Mucosa of rectum (tissue), 2 donors: ENCODE data around the gene ZCWPW1.
"Not testable (repeated sequence)": the region's sequence is repeated elsewhere in the genome, so short reads cannot be mapped to it uniquely, and the experiment has no call there.

Experiments
- H3K27ac ChIP-seq, 2 donors: one replicate each; pipeline ENCODE4 v1.7.0; 2013; ENCODE audit warnings: inconsistent platforms in 2 of 2, low read depth in 2 of 2, low read length in 2 of 2
- H3K27me3 ChIP-seq, 2 donors: one replicate each; pipeline ENCODE4 v1.7.0; 2013; ENCODE audit warnings: low read length in 2 of 2; ENCODE audit not compliant: control insufficient read depth in 2 of 2, insufficient read depth in 2 of 2
- H3K36me3 ChIP-seq, 2 donors: one replicate each; pipeline ENCODE4 v1.7.0; 2013; ENCODE audit warnings: low read length in 2 of 2; ENCODE audit not compliant: control insufficient read depth in 2 of 2, insufficient read depth in 2 of 2
- H3K4me1 ChIP-seq, 2 donors: one replicate each; pipeline ENCODE4 v1.7.0; 2013; ENCODE audit warnings: low read length in 2 of 2, mild to moderate bottlenecking in 1 of 2; ENCODE audit not compliant: control insufficient read depth in 2 of 2, insufficient read depth in 2 of 2
- H3K4me3 ChIP-seq, 2 donors: one replicate each; pipeline ENCODE4 v1.7.0; 2013; ENCODE audit warnings: low read length in 2 of 2
- H3K9ac ChIP-seq, 2 donors: one replicate each; pipeline ENCODE4 v1.7.0; 2013; ENCODE audit warnings: low read length in 2 of 2, low read depth in 1 of 2, mild to moderate bottlenecking in 1 of 2
- H3K9me3 ChIP-seq, 2 donors: one replicate each; pipeline ENCODE4 v1.7.0; 2013; ENCODE audit warnings: low read length in 2 of 2; ENCODE audit not compliant: control insufficient read depth in 2 of 2
- donor health status: healthy.
- donor health status: Normal muscosa, but diverticular disease.

ZCWPW1 gene

GRCh38 chr7:100439244-100439643 is 10.7 kb upstream of the ZCWPW1 start:
- not testable (repeated sequence) for H3K9me3 ChIP-seq, H3K9ac ChIP-seq, H3K27ac ChIP-seq, H3K27me3 ChIP-seq, H3K36me3 ChIP-seq, H3K4me3 ChIP-seq
- peaks cover 12% of the 10 kb centered on the region in 2 donors for H3K4me1 ChIP-seq

- not testable (repeated sequence) for H3K4me3 ChIP-seq, H3K36me3 ChIP-seq, H3K27me3 ChIP-seq, H3K27ac ChIP-seq, H3K9ac ChIP-seq, H3K9me3 ChIP-seq
- H3K4me1 ChIP-seq = peaks cover 11 to 12% of the 10 kb centered on the region in 2 donors
Observed at GRCh38 chr7:100438731-100439130, 10.2 kb upstream of the ZCWPW1 start.

- H3K27ac ChIP-seq = no peak overlapping the region
- no peak overlapping the region for H3K4me3 ChIP-seq
- no peak overlapping the region for H3K9ac ChIP-seq
Observed at GRCh38 chr7:100438172-100438571, 9.7 kb upstream of the ZCWPW1 start.

DNA sequence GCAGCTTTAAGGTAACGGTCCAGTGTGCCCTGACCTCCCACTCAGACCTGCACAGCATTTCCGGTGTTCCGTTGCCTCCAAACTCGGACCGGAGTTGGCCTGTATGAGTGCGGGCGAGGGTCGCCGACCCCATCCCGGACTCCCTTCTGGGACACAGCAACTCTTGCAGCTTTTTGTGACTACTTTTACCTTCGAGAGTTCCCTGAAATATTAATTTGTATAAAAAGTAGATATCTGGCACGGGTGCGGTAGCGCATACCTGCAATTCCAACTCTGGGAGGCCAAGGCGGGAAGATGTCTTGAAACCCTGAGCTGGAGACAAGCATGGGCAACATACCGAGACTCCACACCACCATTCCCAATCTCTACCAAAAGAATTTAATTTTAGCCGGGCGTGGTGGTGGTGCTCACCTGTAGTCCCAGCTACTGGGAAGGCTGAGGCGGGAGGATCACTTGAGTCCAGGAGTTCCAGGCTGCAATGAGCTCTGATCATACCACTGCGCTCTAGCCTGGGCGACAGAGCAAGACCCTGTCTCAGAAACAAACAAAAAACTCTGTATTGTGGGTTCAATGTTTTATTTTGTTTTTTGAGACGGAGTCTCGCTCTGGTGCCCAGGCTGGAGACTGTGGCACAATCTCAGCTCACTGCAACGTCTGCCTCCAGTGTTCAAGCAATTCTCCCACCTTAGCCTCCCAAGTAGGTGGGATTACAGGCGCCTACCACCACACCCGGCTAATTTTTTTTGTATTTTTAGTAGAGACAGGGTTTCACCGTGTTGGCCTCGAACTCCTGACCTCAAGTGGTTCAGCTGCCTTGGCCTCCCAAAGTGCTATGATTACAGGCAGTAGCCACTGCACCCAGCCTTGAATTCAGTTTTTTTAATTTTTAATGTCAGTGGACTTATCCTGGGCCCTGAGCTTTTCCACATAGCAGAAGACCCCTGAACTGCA is 8.9 kb upstream of the ZCWPW1 start:
- Histone ChIP-seq H3K36me3 (peaks cover 20 to 22% of the 10 kb centered on the region in 2 donors), H3K9me3 (no peaks in the 10 kb centered on the region), H3K9ac (no peak overlapping the region), H3K4me1 (peaks cover 11 to 13% of the 10 kb centered on the region in 2 donors), H3K4me3 (peak overlapping the region in 1 of 2 donors; percentile 13), H3K27ac (peak overlapping the region; percentile 97 to 98), H3K27me3 (no peaks in the 10 kb centered on the region)

More at GRCh38 chr7:100438172-100438571, 9.7 kb upstream of the ZCWPW1 start:
- Histone ChIP-seq H3K27me3 (no peaks in the 10 kb centered on the region), H3K4me1 (peaks cover 11 to 12% of the 10 kb centered on the region in 2 donors), H3K36me3 (peaks cover 14% of the 10 kb centered on the region in 2 donors), H3K9me3 (no peaks in the 10 kb centered on the region)

- peaks cover 15 to 30% of the 10 kb centered on the region in 2 donors for H3K4me1 ChIP-seq
- H3K9me3 ChIP-seq = no peaks in the 10 kb centered on the region
- H3K4me3 ChIP-seq = peak overlapping the region; percentile 83 to 95
- H3K27me3 ChIP-seq = no peaks in the 10 kb centered on the region
- H3K36me3 ChIP-seq = peaks cover 26 to 35% of the 10 kb centered on the region in 2 donors
- peak overlapping the region; percentile 87 to 90 for H3K9ac ChIP-seq
- peak overlapping the region; percentile 97 to 98 for H3K27ac ChIP-seq
Observed at GRCh38 chr7:100435401-100436304, 7.2 kb upstream of the ZCWPW1 start.

GRCh38 chr7:100434297-100435144 is 6.0 kb upstream of the ZCWPW1 start:
- no peaks in the 10 kb centered on the region for H3K27me3 ChIP-seq
- H3K4me1 ChIP-seq = peaks cover 17 to 34% of the 10 kb centered on the region in 2 donors
- peaks cover 26 to 35% of the 10 kb centered on the region in 2 donors for H3K36me3 ChIP-seq
- no peaks in the 10 kb centered on the region for H3K9me3 ChIP-seq
- peak overlapping the region; percentile 83 to 95 for H3K4me3 ChIP-seq
- H3K9ac ChIP-seq = peak overlapping the region; percentile 87 to 90
- H3K27ac ChIP-seq = peak overlapping the region; percentile 52 to 97

DNA sequence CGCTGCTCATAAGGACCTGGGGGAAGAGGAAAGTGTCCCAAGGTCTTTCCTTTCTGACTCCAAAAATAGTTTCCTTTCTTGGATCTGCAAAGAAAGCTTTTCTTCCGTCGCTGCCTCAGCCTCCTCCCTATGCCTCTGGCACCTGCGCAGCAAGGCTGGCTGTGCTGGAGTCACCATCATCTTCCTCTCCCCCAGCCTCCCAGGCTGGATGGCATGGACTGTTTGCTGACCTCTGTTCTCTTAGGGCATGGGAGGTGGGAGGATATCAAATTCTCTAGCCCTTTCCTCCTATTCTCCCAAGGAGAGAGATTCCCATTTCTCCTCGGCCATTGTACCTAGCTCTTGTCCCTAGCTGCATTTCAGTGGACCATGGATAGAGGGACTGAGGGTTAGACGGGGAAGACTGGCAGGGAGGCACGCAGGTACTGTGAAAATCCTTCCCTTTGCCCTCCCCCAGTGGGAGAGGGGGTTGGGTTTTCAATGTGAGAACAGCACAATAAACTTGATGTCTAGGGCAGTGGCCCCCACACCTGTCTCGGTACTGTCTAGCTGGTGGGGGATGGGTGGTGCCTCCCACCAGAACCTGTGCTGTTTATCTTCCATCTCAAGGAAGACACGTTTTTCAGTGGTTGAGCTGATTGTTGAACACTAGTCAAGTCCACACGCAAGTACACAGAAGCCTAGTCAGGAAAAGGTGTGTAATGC is 5.2 kb upstream of the ZCWPW1 start:
- Histone ChIP-seq H3K4me3 (no peak overlapping the region), H3K9ac (no peak overlapping the region), H3K27ac (no peak overlapping the region), H3K4me1 (peaks cover 17 to 34% of the 10 kb centered on the region in 2 donors), H3K36me3 (peaks cover 26 to 35% of the 10 kb centered on the region in 2 donors), H3K9me3 (no peaks in the 10 kb centered on the region), H3K27me3 (no peaks in the 10 kb centered on the region)

DNA sequence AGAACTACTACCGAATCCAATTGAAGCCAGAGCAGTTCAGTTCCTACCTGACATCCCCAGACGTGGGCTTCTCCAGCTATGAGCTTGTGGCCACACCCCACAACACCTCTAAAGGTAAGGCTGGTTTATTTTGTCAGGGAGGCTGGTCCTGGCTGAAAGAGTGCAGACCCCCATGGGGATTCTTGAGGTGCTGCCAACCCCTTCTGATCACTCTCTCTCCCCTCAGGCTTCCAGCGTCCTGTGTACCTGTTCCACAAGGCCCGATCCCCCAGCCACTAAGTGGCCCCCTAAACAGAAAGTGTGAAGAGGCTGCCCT is 4.7 kb upstream of the ZCWPW1 start:
- Histone ChIP-seq H3K27me3 (no peaks in the 10 kb centered on the region), H3K4me1 (peaks cover 17 to 34% of the 10 kb centered on the region in 2 donors), H3K9me3 (no peaks in the 10 kb centered on the region), H3K27ac (no peak overlapping the region), H3K9ac (no peak overlapping the region), H3K4me3 (no peak overlapping the region), H3K36me3 (peaks cover 26 to 35% of the 10 kb centered on the region in 2 donors)

DNA sequence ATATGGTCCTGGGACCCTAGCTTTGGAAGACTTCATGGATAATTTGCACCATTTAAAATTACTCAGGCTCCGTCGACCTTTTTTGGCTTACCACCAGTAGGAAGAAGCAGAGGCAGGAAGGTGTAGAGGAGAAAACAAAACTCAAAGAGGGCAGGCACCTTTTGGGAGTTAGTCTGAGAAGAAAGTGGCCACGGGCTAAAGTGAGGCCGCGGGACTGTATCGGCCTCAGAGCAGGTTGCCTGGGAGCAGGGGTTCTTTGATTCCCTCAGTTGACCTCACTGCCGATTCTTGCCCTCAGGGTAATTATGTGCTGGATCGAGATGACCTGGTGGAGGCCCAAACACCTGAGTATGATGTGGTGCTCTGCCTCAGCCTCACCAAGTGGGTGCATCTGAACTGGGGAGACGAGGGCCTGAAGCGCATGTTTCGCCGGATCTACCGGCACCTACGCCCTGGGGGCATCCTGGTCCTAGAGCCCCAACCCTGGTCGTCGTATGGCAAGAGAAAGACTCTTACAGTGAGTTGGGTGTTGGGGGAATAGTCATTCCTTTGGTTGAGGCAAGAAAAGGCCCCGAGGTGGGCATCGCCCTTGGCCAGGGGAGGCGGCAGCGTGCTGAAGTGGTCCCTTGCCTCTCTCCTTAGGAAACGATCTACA is 4.2 kb upstream of the ZCWPW1 start:
- Histone ChIP-seq H3K4me3 (no peak overlapping the region), H3K36me3 (peaks cover 26 to 35% of the 10 kb centered on the region in 2 donors), H3K27me3 (no peaks in the 10 kb centered on the region), H3K9me3 (no peaks in the 10 kb centered on the region), H3K4me1 (peaks cover 17 to 37% of the 10 kb centered on the region in 2 donors), H3K27ac (no peak overlapping the region), H3K9ac (no peak overlapping the region)
